Activated CD4-positive, alpha-beta T cell treated with anti-CD3 and anti-CD28 coated beads, Interleukin-2, amount 50 U/mL, for 1 hour (primary cell): ENCODE results near the gene COL5A1.
A peak's percentile ranks its signal among the peaks of the same experiment; 100 is the strongest.

Experiments
- DNase-seq: peaks from one replicate; pipeline ENCODE4 v3.0.0-alpha.2; 2020

The COL5A1 gene

DNA sequence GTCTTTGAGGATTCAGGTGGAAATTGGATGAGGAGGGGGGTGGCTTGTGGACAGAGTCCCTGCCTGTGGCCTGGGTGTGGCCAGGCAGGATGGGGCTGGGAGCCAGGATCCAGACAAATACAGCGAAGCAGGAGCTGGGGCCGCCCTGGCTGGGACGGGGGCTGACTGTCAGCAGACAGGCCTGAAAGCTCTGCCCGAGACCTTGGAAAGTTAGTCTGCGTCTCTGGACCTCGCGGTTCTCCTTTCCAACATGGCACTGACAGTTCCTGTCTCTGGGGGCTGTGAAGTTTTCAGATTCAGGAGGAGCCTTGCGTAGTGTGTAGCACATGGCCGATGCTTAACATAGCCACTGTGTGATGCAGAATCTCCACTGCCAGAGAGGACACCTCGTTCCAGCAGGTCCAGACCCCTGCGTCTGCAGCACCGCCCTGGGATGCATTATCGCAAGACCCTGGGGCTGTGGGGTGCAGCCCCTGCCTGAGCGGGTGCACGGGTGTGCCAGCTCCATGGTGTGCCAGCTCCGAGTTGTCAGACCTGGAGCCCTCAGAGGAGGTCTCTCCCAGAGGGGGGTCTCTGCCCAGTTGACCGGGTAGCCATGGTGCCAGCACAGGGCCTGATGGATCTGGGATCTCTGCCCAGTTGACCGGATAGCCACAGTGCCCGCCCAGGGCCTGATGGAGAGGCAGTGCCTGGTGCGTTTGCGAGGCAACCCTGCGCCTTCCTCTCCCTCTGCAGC is 89.3 kb downstream of the COL5A1 start:
- DNase-seq, result no peak

DNA sequence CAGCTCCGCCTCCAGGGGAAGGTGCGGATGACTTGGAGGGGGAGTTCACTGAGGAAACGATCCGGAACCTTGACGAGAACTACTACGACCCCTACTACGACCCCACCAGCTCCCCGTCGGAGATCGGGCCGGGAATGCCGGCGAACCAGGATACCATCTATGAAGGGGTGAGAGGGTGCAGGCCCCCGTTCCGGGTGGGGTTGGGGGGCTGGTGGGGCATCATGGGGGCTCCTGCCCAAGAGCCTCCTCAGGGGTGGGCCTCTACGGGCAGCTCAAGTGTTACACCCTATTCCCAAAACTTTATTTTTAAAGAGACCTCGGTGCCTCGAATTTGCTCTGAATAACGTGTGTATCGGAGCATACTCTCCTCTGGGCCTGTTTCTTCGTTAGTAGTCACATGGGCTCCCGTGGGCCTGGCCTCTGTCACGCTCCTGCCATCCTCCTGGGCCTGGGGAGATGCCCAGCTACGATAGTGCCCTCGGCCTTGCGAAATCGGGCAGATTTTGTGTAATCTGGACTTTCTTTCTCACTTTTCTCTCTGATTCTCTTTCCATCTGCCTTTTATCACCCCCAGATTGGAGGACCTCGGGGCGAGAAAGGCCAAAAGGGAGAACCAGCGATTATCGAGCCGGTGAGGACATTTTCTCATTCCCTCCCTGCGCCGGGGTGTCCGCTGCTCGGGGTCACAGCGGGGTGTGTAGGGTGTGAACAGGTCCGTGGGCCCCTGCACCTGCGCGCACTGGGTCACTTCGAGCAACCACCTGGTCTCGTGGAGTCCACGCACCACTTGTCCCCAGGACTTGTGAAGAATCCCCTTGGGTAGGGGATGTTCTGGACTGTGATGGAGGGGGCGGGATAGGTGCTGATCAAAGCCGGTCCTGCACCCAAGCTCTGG is 90.1 kb downstream of the COL5A1 start:
- no peak for DNase-seq

DNA sequence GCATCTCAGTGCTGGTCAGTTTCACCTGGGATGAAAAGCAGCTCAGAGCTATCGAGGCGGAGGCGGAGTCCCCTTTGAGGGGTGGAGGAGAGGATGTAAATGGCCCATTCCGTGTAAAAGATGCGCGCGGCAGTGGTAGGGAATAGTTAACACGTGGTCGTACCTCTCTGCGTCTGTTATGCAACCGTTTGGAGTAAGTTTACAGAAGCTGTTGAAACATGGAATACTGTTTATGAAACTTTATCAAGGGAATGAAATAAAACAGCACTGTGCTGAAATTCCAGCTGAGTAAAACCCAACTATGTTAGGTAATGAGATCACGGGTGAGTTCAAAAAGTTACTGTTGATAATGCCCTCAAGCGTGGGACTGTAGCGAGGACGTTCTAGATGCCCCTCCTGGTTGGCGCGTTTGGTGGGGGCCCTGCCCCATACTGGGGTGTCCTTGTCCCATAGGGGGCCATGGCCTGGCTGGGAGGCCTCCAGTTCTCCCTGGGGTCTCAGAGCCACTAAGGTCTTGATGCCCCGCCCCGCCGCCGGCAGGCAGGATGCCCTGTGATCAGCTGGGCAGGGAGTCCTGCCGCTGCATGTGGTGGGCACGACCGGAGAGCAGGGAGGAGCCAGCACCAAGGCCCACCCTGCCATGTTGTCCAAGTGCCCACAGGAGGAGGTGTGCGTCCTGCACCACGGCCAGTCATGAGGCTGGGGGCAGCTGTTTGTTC is 90.9 kb downstream of the COL5A1 start:
- no peak for DNase-seq

DNA sequence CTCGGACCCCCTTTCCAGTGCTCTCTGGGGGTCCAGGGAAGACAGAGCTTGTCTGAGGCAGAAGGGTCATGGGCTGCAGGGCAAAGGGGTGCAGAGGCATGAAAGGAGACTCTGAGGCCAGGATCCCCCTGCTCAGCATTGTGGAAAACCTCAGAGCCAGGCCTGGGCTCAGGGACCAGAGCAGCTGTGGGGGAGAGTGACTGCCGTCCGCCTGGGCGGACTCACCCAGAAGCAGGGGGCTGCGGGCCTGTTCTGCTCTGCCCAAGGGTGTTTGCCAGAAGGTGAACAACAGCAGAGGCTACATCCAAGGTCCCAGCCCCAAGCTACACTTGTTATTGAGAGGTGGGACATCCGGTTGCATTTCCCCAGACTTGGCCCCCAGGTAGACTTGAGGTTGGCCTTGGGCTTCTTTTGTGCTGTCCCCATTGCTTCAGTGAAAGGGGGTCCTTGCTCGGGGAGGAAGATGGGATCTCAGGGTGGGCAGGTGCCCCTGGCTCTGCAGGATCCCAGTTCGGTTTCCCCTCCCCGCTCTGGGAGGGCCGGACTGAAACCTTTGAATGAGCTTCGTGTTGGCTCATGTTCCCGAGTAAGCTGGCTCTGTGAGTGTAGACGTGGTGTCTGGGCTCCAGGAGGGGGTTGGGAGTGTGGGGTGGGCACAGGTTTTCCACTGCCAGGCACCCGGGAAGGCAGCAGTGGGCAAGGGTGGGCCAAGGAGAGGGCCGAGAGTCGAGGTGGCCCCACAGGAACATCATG is 92.1 kb downstream of the COL5A1 start:
- DNase-seq, result no peak

DNA sequence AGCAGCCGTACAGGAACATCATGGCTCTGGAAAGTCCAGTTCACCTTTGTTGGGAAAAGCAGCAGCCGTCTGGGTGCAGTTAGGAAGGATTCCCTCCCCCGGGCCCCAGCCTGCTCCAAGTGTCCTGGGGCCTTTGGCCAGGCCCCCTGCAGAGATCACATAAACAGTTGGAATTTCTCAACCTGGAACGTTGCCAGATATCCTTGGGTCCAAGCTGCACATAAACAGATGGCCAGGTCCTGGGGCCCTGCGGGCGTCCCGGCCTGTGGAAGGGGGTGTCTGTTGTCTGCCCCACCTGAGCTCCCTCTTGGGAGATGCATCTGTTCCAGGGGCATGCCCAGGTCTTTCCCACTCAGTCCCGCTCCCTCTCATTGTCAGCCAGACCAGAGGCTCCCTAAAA is 92.7 kb downstream of the COL5A1 start:
- no peak for DNase-seq

DNA sequence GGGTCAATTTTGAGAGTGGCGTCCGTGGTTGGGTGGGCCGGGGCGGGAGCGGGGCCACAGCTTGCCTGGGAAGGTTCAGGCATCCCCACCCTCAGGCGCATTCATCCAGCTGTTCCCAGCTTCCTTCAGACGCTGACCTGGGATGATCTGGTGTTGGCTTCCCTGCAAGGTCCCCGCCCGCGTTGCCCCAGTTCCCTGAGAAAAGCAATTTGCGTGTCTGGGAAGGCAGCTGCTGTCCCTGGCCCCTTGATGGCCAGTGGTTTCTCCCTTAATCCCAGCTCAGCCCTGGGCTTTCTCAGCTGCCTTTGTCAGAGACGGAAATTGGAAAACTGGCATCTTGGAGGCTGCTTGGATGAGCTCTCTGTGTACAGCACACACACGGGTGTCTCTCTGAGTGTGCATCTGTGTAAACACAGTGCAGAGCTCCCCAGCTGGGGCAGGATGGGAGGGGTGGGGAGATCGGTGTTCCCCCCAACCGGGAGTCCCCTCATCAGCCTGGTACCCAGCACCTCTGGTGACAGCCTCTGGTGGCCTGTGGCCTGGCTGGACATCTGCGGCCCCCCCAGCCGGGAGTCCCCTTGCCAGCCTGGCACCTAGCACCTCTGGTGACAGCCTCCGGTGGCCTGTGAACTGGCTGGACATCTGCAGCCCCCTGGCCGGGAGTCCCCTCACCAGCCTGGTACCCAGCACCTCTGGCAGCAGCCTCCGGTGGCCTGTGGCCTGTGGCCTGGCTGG is 94.0 kb downstream of the COL5A1 start:
- no peak for DNase-seq

DNA sequence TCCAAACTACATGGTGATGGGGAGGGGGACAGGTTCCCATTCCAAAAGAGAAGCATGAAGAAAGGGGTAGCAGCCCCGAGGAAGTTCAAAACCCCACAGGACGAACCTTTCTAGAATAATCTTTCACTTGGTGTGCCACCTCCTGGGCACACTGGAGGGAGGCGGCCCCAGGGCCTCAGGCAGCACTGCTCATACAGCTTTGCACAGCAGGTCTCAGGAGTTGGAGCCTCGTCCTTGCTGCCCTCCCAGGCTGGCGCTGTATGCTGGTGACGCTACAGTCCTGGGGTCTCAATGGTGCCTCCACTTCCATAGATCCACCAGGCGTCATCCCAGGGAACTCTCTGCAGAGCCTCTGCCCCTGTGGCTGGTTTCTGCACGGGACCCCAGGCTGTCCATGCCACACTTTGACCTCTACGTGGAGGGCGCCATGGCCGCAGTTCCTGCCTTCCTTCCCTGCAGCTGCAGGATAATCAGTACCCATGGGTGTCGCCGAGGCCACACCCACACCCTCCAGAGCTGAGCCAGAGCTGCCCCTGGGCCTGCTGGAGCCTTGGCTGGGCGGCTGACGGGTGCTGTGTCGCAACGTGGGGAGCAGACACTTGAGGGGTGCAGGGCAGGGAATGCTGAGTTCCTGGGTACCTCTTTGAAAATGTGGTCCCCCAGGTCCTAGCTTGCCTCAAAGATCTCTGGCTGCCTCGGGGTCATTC is 95.3 kb downstream of the COL5A1 start:
- DNase-seq, result no peak

DNA sequence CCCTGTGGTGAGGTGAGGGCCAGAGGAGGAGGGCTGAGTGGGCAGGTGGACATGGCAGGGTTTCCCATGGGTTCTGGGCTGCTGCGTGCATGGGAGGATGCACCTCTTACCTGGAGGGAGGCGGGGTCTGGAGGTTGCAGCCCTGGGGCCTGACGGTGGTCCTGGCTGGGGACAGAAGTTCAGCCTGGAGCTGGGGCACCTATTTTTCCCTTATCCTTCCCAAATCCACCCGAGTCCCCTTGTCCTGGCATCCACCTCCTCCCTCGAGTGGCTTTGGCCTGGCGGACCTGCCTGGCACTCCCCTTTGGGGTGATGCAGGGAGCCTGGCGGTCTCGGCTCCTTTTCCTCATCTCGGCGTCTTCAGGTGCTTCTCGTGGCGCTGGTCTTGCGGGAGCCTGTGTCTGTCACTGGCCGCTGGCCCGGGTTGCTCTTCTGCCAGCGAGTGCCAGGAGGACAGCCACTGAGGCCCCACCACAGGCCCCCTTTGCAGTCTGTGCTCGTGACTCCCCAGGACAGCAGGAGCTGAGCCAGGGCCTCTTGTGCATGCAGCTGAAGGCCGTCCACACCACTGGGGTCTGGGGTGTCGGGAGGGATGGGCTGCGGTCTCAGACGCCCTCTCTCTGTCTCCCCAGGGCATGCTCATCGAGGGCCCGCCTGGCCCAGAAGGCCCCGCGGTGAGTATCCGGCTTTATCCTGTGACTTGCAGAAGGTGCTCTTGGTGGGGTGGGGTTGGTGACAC is 96.4 kb downstream of the COL5A1 start:
- DNase-seq, result no peak

DNA sequence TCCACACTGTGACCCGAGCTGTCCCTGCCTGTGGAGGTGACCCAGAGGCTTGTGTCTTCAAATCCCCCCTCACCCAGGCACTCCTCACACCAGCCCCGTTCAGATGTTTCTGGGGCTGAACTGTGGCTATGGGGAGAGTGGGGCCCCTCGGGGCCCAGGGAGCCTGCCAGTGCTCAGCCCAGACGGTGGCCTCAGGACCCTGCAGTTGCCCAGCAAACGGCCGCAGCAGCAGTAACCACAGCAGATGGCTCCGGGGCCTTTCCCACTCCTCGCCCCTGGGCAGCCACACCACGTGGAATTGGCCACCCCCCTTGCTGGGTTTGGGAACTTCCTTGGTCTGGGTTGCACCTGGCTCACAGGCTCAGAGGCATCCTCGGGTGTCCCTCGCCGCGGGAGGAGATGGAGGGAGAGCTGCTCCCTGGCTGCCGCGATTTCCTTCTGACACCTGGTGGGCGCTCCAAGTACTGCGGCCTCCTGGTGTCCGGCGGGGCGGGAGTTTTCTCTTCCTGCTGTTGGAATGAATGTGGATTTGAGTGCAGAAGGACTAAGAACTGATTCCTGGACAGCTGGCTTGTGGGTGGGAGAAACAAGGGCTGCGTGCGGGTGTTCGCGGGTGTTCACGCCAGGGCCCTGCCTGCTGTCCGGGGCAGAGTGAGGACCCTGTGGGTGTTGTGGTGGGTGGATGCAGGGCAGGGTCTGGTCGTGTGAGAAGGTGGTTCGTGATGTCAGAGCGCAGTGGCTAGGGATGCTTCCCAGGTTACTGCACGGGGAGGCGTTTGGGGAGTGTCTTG is 97.5 kb downstream of the COL5A1 start:
- DNase-seq, result peak; percentile 24

DNA sequence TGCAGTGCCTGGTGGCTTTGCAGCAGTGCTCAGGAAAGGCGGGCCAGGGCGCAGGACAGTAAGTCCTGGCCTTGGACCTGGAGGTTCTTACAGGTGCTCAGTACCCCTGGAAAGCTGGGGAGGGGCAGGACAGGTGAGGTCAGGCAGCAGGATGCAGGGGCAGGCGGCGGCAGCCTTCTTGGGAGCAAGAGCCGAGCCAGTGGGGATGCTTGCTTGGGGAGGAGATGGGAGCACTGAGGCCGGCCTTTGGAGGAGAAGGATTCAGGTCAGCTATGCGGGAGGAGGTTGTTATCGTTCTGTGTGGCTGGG is 98.0 kb downstream of the COL5A1 start:
- DNase-seq, result no peak

DNA sequence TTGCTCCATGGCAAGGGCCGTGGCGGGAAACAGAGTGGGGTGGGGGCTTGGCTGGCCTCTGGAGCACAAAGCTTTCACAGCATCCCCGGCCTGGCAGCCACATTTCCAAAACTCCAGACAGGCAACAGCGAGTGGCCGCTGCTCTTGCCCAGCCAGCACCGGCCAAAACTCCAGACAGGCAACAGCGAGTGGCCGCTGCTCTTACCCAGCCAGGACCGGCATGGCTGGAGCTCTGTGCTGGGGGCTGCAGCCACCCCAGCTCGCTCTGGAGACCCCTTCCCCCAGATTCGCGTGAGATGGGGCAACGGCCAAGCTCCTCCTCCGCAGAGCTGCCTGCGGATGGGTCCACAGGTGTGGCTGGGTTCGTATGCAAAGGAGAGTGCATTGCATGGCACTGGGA is 98.5 kb downstream of the COL5A1 start:
- DNase-seq, result no peak

DNA sequence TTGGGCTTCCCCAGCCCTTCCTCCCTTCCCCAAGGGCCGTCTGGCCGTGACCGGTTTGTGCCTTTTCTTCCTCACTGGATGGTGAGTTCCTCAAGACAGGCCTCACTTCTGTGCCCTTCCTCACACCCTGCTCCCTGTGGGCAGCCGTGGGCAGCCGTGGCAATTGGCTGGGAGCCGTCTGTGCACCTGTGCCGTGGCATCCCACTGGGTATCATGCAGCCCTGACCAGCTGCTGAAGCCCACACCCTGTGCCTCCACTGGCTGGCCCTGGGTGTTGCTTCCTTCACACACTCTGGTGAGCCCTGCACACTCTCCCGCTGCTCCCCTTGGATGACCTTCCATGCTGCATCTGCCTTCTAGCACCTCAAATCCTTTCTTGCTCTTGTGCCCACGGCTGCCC is 100.2 kb downstream of the COL5A1 start:
- DNase-seq, result no peak

DNA sequence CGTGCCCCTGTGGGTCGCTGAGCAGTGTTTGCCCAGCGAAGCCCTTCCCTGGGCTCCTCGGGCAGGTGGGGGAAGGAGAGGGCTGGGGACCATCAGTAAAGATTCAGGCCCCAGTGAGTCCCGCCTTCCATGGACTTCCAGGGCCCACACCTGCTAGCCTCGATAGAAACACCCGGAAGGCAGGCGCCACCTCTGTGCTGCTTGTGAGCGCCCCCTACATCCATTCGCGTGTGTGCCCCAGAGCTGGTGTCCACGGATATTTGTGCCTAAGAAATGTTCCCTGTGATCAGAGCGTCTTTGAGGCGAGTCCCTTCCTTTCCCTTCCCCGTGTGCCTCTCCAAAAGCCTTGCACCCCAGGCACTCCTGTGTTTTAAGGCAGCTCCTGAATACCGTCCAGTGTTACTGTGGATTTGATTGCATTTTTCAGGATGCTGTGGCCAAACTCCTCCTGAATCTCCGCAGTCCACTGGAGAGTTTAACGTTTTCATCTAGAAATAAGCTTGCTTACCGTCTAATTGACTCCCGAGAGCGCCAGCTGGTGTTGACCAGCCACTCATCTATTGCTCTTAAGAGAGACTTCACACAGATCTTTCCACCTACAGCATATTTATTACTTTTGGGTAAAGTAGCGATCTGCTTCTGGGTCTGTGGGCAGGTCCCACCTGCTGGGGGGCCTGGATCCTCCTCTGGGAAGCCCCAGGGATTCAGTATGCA is 101.4 kb downstream of the COL5A1 start:
- no peak for DNase-seq

DNA sequence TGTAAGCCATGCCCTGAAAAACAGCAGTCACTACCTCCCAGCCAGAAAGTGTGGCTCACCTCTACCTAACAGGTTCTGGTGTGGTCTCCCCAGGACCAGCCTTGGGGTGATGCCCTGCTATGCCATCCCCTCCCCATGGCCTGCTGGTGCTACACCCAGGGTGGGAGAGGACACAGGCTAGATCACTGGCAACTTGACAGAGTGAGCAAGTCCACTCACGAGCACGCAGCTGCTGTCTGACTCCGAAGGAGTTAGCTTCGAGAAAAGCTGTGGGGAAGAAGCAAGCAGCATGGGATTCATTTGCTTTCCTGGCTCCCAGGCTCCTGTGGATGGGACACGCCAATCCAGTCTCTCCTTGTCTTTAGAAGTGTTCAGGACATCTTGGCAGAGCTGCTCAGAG is 102.2 kb downstream of the COL5A1 start:
- no peak for DNase-seq

DNA sequence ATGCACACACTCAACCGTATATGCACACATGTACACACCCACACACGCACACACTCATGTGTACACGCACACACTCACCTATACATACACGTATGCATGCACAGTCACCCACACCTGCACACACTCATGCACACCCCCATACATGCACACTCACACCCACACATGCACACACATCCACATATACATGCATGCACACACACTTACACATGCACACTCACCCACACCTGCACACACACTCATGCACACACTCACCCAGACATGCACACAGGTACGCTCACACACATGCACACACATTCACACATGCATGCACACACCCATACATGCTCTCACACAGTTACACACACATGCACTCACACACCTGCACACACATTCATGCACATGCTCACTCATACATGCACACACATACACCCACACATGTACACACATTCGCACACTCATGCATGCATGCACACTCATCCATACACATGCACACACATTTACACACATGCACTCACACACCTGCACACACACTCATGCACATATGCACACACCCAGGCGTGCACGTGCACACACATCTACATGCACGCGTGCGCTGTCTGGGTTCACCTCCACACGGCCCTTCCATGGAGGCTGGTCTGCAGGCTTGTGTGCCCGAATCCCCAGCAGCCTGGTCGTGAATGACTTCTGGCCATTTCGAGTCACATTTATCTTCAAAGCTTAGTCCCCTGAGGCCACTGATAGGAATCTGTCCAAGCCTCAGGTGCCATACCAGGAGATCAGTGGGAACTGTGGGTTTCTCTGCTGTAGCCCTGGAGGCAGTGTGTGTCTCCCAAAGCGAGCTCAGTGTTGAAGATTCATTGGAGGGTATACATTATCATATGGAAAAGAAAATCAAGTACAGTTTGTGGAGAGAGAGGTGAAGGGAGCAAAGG is 103.0 kb downstream of the COL5A1 start:
- DNase-seq, result no peak

DNA sequence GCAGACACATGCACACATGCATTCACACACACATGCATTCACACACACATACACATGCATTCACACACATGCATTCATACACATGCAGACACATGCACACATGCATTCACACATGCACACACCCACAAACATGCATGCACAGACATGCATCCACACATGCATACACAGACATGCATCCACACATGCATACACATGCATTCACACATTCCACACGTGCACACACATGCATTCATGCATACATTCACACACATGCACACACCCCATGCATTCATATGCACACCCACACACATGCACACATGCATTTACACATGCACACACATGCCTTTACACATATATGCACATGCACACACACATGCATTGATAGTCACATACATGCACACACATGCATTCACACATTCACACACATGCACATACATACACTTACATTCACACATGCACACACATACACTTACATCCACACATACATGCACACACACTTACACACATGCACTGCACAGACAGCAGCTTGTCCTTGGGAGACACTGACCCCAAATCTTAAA is 106.4 kb downstream of the COL5A1 start:
- DNase-seq, result no peak

DNA sequence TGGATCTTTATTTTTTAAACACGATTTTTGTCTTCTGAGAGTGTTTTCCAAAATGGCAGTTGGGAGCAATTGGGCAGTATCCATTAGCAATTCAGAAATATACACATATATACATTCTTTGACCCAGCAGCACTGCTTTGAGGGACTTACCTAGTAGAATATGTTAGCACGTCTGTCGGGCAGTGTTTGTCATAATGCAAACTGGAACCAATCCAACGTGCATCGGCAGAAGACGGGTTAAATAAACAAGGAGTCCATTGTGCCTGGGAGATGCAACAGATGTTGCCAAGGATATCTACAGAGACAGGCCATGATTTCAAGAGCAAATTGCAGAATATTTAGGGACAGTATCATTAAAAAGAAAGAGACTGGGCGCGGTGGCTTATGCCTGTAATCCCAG is 107.0 kb downstream of the COL5A1 start:
- no peak for DNase-seq
